Measurements from ENCODE around the gene AGAP9.
"Not testable (repeated sequence)": the region's sequence is repeated elsewhere in the genome, so short reads cannot be mapped to it uniquely, and the experiment has no call there.

Gene AGAP9

GRCh38 chr10:47523475-47523874 is at the start of gene AGAP9:
Gene AGAP9, minus strand, starts transcription at chr10:47523638. Its CDS starts 112 bp downstream, at chr10:47523526.
- CTCF ChIA-PET; POLR2A ChIA-PET; H3K4me3 ChIP-seq (ENCODE audit: low read depth, low read length); DNase-seq (ENCODE audit: low read depth, low spot score): not testable (repeated sequence)

DNA sequence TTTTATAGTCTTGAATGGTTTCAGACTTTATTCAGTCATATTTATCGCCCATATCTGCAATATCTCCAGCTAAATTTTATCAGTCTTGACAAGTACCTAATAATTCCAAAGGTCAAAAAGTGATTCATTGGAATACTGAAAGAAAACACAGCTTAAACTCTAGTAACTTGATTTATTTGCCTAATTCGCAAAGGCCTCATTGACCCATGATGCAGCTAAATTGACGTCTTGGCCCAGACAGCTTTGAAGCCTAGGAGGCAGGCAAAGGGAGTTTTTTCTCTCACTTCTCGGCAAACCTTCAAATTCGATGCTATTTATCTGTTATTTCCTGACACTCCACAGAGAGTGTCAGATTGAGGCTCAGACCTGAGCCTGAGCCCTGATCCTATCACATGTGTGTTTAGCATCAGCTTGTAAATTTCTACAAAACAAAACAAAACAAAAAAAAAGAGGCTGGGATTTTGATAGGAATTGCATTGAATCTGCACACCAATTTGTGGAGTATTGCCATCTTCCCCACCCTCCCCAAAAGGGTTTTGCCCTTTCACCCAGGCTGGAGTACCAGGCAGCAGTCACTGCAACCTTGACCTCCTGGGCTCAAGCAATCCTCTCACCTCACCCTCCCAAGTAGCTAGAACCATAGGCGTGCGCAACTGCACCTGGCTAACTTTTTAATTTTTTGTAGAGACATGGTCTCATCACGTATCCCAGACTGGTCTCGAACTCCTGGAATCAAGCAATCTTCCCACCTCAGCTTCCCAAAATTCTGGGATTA is 47.9 kb upstream of the AGAP9 start:
- H3K4me3 ChIP-seq (ENCODE audit: low read depth, low read length); POLR2A ChIA-PET; DNase-seq (ENCODE audit: low read depth, low spot score); CTCF ChIA-PET: not testable (repeated sequence)

- CTCF ChIA-PET; POLR2A ChIA-PET; H3K4me3 ChIP-seq (ENCODE audit: low read depth, low read length): not testable (repeated sequence)
Observed at GRCh38 chr10:47566757-47567156, 43.3 kb upstream of the AGAP9 start.

DNA sequence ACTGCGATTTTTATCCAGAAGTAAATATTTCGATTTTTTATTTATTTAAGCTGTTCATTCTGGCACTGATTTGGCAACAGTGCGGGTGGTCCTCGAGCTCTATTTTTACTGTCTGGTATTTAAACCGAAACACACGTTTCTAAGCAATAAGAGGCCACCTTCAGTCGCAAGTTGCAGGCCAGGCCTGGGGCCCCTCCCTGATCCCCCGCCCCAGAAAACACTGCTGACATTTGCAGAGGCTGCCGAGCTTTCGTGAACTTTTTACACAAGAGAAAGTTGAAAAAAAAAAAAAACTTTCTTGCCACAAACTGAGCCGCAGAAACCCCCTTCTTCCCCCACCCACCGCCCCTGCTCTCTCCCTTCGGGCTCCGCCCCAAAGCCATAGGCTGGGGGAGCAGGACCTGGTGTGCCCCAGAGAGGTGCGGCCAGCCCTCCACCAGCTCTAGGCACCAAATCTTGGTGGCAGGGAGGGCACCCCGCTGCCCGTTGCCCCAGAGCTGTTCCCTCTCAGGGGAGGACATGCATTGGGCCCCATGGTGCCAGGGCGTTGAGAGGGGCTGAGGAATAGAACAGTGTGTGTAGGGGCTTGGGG is 42.8 kb upstream of the AGAP9 start:
- POLR2A ChIA-PET; DNase-seq (ENCODE audit: low read depth, low spot score); H3K4me3 ChIP-seq (ENCODE audit: low read depth, low read length); CTCF ChIA-PET: not testable (repeated sequence)

More at GRCh38 chr10:47566757-47567156, 43.3 kb upstream of the AGAP9 start:
- DNase-seq (ENCODE audit: low read depth, low spot score): not testable (repeated sequence)

DNA sequence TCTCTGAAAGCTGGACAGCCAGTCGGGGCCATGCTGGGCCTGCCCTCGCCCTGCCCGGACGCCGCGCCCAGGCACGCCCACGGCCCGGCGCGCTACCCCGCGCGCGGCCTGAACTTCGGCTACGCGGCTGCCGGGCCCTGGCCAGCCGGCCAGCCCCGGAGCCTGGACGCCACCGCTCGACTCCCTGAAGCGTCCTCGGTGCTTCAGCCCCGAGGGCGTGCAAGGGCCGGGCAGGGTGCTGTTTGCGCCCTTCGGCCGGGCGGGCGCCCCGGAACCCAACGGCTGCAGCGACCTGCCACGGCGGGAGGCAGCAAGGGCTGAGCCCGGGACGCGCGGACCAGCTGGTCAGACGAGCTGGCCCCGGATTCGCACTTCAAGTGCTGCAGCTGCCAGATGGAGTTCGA is 42.1 kb upstream of the AGAP9 start:
- POLR2A ChIA-PET; DNase-seq (ENCODE audit: low read depth, low spot score); CTCF ChIA-PET; H3K4me3 ChIP-seq (ENCODE audit: low read depth, low read length): not testable (repeated sequence)

- DNase-seq (ENCODE audit: low read depth, low spot score); POLR2A ChIA-PET; H3K4me3 ChIP-seq (ENCODE audit: low read depth, low read length); CTCF ChIA-PET: not testable (repeated sequence)
Observed at GRCh38 chr10:47564953-47565352, 41.5 kb upstream of the AGAP9 start.

DNA sequence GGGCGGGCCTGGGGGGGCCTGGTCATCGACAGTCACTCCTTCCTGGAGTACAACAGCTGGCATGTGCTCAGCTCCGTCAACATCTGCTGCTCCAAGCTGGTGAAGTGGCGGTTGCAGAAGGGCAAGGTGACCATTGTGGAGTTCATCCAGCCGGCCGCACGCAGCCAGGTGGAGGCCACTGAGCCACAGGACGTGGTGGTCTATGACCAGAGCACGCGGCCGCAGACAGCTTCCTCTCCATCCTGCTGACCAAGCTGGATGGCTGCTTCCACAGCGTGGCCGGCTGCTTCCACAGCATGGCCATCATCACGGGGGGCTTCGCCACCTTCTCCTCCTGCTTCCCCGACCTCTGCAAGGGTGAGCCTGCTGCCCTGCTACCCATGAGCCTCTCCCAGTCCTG is 40.9 kb upstream of the AGAP9 start:
- DNase-seq (ENCODE audit: low read depth, low spot score); POLR2A ChIA-PET; CTCF ChIA-PET; H3K4me3 ChIP-seq (ENCODE audit: low read depth, low read length): not testable (repeated sequence)

DNA sequence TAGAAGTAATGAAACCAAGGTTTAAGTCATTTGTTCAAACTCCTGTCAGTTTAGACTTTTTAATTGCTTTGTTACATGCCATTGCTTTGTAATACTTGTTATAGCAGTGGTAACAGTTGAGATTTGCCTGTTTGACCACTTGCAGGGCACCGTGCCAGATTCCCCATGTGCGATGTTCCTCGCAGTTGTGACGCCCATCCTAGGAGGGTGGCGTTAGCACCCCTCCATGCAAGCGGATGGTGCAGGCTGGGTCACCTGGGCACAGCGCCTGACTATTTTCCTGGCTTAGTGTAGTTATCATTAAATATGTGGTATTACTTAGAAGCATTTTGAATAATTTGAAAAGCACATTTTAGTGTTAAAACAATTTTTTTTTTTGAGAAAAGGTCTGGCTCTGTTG is 37.0 kb upstream of the AGAP9 start:
- POLR2A ChIA-PET; CTCF ChIA-PET; DNase-seq (ENCODE audit: low read depth, low spot score); H3K4me3 ChIP-seq (ENCODE audit: low read depth, low read length): not testable (repeated sequence)

DNA sequence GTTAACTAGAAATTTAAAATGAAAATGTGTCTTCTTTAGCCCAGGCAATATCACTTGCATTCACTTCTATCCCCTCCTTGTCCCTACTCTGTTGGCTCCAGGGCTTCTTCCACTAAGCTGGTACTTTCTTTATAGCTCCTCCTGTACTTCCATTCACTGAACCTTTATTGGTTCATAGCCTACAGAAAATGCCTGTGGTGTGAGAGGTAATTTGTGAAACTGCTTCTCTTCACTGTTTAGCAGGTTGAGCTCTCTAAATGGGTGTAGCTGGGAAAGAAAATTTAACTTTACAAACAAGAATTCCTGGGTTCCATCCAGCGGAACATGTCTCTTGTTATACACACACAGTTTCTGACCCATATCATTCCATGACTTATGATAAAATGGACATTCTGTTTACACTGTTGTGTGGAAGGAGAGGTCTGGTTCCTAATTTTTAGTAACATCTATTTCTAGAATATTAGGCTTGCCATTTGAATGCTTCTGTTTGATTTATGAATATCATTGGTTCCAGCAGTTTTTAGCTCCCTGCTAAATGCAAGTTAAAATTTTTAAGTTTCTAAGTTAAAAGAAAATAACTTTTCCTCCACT is 36.4 kb upstream of the AGAP9 start:
- POLR2A ChIA-PET; DNase-seq (ENCODE audit: low read depth, low spot score); CTCF ChIA-PET: not testable (repeated sequence)

GRCh38 chr10:47558109-47558508 is 34.7 kb upstream of the AGAP9 start:
- DNase-seq (ENCODE audit: low read depth, low spot score); POLR2A ChIA-PET; H3K4me3 ChIP-seq (ENCODE audit: low read depth, low read length); CTCF ChIA-PET: not testable (repeated sequence)

More for the DNA sequence above, 36.4 kb upstream of the AGAP9 start:
- H3K4me3 ChIP-seq (ENCODE audit: low read depth, low read length): not testable (repeated sequence)

GRCh38 chr10:47557616-47558015 is 34.2 kb upstream of the AGAP9 start:
- CTCF ChIA-PET; H3K4me3 ChIP-seq (ENCODE audit: low read depth, low read length); POLR2A ChIA-PET; DNase-seq (ENCODE audit: low read depth, low spot score): not testable (repeated sequence)

GRCh38 chr10:47555334-47555733 is 31.9 kb upstream of the AGAP9 start:
- H3K4me3 ChIP-seq (ENCODE audit: low read depth, low read length); CTCF ChIA-PET; DNase-seq (ENCODE audit: low read depth, low spot score); POLR2A ChIA-PET: not testable (repeated sequence)

DNA sequence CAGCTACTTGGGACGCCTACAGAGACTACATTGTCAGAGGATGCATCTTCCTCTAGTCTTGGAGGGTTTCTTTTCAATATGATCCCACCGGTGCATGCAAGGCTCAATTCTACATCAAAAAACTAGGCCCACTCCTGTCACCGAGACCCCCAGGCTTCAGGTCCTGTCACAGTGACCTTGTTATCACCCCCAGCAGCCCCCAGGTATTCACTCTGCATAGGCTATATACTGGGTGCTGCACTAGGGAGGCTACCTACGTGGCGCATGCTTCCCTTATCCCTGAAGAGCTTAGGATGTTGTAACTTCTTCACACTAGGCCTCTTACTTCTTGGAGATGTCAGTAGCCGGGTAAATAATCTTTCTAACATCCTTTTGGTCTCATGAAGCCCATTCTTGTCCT is 31.1 kb upstream of the AGAP9 start:
- POLR2A ChIA-PET; H3K4me3 ChIP-seq (ENCODE audit: low read depth, low read length); CTCF ChIA-PET; DNase-seq (ENCODE audit: low read depth, low spot score): not testable (repeated sequence)

GRCh38 chr10:47553860-47554247 is 30.4 kb upstream of the AGAP9 start:
- CTCF ChIA-PET; DNase-seq (ENCODE audit: low read depth, low spot score); POLR2A ChIA-PET: not testable (repeated sequence)
- H3K4me3 ChIP-seq (ENCODE audit: low read depth, low read length): peak overlapping the region; percentile 53

- DNase-seq (ENCODE audit: low read depth, low spot score); POLR2A ChIA-PET; CTCF ChIA-PET: not testable (repeated sequence)
- peak overlapping the region; percentile 82 for H3K4me3 ChIP-seq (ENCODE audit: low read depth, low read length)
Observed at GRCh38 chr10:47553214-47553859, 29.9 kb upstream of the AGAP9 start.
